ENCODE results near the gene TMEM266.

DNA sequence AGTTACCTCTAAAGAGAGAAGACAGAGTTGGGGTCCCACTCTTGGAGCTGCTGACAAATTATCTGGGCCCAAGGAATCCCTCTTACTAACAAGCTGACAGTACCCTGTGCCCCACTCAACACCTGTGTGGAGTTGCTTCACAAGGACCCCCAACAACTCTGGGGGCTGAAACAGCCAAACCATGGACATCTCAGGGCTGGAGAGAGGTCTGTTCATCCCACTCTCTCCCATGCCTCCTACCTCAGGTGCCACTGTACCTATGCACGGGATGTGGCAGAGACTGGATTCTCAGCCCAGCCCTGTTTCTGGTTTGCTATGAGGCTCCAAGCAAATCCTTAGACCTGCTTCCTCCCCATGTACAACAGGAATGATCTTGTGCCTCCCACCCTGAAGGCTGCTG lies 149.7 kb downstream of the TMEM266 start:
- TF ChIP-seq, protein P1, sequence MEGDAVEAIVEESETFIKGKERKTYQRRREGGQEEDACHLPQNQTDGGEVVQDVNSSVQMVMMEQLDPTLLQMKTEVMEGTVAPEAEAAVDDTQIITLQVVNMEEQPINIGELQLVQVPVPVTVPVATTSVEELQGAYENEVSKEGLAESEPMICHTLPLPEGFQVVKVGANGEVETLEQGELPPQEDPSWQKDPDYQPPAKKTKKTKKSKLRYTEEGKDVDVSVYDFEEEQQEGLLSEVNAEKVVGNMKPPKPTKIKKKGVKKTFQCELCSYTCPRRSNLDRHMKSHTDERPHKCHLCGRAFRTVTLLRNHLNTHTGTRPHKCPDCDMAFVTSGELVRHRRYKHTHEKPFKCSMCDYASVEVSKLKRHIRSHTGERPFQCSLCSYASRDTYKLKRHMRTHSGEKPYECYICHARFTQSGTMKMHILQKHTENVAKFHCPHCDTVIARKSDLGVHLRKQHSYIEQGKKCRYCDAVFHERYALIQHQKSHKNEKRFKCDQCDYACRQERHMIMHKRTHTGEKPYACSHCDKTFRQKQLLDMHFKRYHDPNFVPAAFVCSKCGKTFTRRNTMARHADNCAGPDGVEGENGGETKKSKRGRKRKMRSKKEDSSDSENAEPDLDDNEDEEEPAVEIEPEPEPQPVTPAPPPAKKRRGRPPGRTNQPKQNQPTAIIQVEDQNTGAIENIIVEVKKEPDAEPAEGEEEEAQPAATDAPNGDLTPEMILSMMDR (IDR thresholded peaks at IDR 0.05; ENCODE audit: poor library complexity): no peak
- TF ChIP-seq EZH2 (IDR thresholded peaks at IDR 0.05; ENCODE audit: borderline replicate concordance) (no peak), EZH2phosphoT487 (IDR thresholded peaks at IDR 0.05; ENCODE audit: low read depth, severe bottlenecking, unreplicated experiment) (no peak)

Measured in hepatocyte (in vitro differentiated cells).